PC-9 (cell line): Measurements from ENCODE around the gene MSI2. TPM values are rescaled to one million over a fixed set of nuclear protein-coding genes. Genes with fewer than 3 reads are reported as not detected.

Experiments
- BruUV-seq: library from RNA; stranded (reverse); fragments of 400-500 nt; replicated peaks from 2 replicates; lab custom pipeline; 2021; lab: Mats Ljungman, UMichigan
- CTCF ChIA-PET: fragments of 300-600 bp; sonication (Branson Sonifier 250); formaldehyde crosslinking; loops from one replicate; lab custom pipeline; 2022; ENCODE audit warnings: antibody characterized with exemption; lab: Charles Lee
- POLR2A ChIA-PET: fragments of 300-600 bp; sonication (Branson Sonifier 250); formaldehyde crosslinking; loops from one replicate; lab custom pipeline; 2022; ENCODE audit warnings: antibody characterized with exemption; ENCODE audit not compliant: unreplicated experiment; lab: Charles Lee
- DNase-seq, 2 experiments: peaks; one replicate each; pipeline versions ENCODE4 v3.0.0 to v3.0.0-alpha.2; 2015 to 2022; ENCODE audit warnings: mixed read lengths in 1 of 2
- H2AFZ ChIP-seq: fragments of 200-600 bp; sonication (generic); 2 replicates; pipeline ENCODE4 v1.8.1; 2017; ENCODE audit warnings: antibody characterized with exemption
- H3F3A ChIP-seq: fragments of 200-600 bp; sonication (generic); 2 replicates; pipeline ENCODE4 v1.8.1; 2017; ENCODE audit warnings: antibody characterized with exemption, mild to moderate bottlenecking, low read depth; ENCODE audit not compliant: insufficient read depth
- H3K27ac ChIP-seq: fragments of 200-600 bp; sonication (generic); 2 replicates; pipeline ENCODE4 v1.6.1; 2016; ENCODE audit warnings: mixed run types
- H3K27me3 ChIP-seq: fragments of 200-600 bp; sonication (generic); 2 replicates; pipeline ENCODE4 v1.6.1; 2016; ENCODE audit warnings: low read depth, mixed run types; ENCODE audit not compliant: insufficient read depth
- H3K36me3 ChIP-seq: fragments of 200-600 bp; sonication (generic); 2 replicates; pipeline ENCODE4 v1.6.1; 2016; ENCODE audit warnings: low read depth, mixed run types
- H3K4me1 ChIP-seq: fragments of 200-600 bp; sonication (generic); replicated peaks from 2 replicates; pipeline ENCODE4 v1.6.1; 2016; ENCODE audit warnings: mixed run types; ENCODE audit not compliant: insufficient read depth
- H3K4me2 ChIP-seq: fragments of 200-600 bp; sonication (generic); 2 replicates; pipeline ENCODE4 v1.6.1; 2017; ENCODE audit warnings: mixed run types
- H3K4me3 ChIP-seq: fragments of 200-600 bp; sonication (generic); 2 replicates; pipeline ENCODE4 v1.6.1; 2016; ENCODE audit warnings: mixed run types
- H3K79me2 ChIP-seq: fragments of 200-600 bp; sonication (generic); 2 replicates; pipeline ENCODE4 v1.6.1; 2017; ENCODE audit warnings: low read depth, mixed run types
- H3K9me2 ChIP-seq: fragments of 200-600 bp; sonication (generic); 2 replicates; pipeline ENCODE4 v1.8.1; 2017; ENCODE audit warnings: mild to moderate bottlenecking; ENCODE audit not compliant: insufficient read depth
- H3K9me3 ChIP-seq: fragments of 200-600 bp; sonication (generic); 2 replicates; pipeline ENCODE4 v1.8.1; 2016; ENCODE audit warnings: low read depth; ENCODE audit not compliant: insufficient read depth
- H4K20me1 ChIP-seq: fragments of 200-600 bp; sonication (generic); 2 replicates; pipeline ENCODE4 v1.8.1; 2017; ENCODE audit not compliant: insufficient read depth
- EZH2 ChIP-seq: fragments of 200-600 bp; sonication (generic); IDR thresholded peaks from 2 replicates; pipeline ENCODE4 v1.8.0; 2017; ENCODE audit warnings: antibody characterized with exemption, low read depth
- intact Hi-C: fragments of 100-400 bp; cut with micrococcal nuclease; formaldehyde crosslinking; loops from one replicate; pipeline ENCODE4 v1.10.0; 2022; ENCODE audit not compliant: unreplicated experiment
- total RNA-seq: library from RNA; stranded (reverse); gene quantifications from 2 replicates; pipeline ENCODE4 v1.2.3, GENCODE V29; 2021
- TF ChIP-seq, protein P1 (sequence below): fragments of 200-600 bp; sonication (generic); conservative IDR thresholded peaks from 2 replicates; pipeline ENCODE4 v1.6.1; 2017; ENCODE audit warnings: mixed run types, antibody characterized with exemption, mild to moderate bottlenecking, moderate library complexity

MSI2 gene
- total RNA-seq, 1 experiment from 2014 or later = 15.7 TPM

DNA sequence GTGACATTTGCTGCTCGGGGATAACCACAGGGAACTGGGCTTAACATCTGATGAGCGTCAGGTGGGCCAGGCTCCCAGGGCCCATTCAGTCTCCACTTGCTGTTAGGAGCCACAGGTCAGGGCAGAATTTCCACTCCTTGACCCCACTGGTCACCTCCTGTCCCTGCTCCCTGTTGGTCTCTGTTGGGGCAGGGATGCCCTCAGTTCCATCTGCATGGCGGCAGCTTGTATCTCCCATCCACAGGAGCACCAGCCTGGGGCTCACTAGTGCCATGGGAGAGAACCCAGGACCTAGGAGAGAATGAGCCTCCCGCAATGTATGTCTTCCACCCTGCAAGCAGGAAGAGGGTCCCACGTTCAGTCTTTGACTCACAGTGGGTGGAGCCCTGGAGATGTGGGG, 276.6 kb downstream of the MSI2 start:
- Histone ChIP-seq H3F3A (no peaks in the 10 kb centered on the region), H3K36me3 (no peaks in the 10 kb centered on the region), H3K9me2 (no peaks in the 10 kb centered on the region), H3K4me1 (no peaks in the 10 kb centered on the region), H3K9me3 (no peaks in the 10 kb centered on the region), H3K27ac (no peak overlapping the region), H3K4me2 (no peak overlapping the region), H3K27me3 (peaks cover 7% of the 10 kb centered on the region; the same call in 1 of the 2 replicates), H4K20me1 (no peaks in the 10 kb centered on the region), H3K79me2 (no peaks in the 10 kb centered on the region), H2AFZ (no peak overlapping the region), H3K4me3 (no peak overlapping the region)
- TF ChIP-seq, protein P1, sequence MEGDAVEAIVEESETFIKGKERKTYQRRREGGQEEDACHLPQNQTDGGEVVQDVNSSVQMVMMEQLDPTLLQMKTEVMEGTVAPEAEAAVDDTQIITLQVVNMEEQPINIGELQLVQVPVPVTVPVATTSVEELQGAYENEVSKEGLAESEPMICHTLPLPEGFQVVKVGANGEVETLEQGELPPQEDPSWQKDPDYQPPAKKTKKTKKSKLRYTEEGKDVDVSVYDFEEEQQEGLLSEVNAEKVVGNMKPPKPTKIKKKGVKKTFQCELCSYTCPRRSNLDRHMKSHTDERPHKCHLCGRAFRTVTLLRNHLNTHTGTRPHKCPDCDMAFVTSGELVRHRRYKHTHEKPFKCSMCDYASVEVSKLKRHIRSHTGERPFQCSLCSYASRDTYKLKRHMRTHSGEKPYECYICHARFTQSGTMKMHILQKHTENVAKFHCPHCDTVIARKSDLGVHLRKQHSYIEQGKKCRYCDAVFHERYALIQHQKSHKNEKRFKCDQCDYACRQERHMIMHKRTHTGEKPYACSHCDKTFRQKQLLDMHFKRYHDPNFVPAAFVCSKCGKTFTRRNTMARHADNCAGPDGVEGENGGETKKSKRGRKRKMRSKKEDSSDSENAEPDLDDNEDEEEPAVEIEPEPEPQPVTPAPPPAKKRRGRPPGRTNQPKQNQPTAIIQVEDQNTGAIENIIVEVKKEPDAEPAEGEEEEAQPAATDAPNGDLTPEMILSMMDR = no peak
- TF ChIP-seq EZH2 = no peak
- peak in 1 of 2 experiments; percentile 9 for DNase-seq
- no TSS peak for BruUV-seq
- intact Hi-C loops = no loop called here
- POLR2A ChIA-PET = no interaction called here
- CTCF ChIA-PET = no interaction called here

DNA sequence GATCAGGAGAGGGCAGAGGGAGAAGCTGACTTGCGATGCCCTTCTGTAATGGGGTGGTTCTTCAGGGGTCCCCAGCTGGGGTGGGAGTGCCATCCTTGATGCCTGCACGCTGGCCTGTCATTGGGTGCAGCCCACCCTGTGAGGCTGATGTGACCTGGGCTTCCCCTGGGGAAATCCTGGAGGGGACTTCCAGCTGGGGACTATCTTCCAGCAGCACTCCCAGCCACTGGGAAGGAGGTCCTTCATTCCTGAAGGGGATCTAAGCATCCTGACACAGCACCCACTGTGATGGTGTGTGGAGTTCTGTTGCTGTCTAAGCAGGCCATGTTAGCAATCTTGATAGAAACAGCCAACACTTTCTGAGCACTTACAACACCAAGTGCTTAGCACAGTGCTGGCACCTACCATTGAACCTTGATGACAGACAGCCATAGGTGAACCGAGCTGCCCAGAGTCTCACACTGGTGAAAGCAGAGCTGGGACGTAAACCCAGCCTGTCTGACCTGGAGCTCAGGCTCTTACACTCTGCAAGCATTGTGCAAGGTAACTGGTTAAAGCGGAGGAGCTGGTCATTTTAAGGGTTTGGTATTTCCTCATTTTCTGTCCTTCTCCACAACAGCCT, 277.5 kb downstream of the MSI2 start:
- Histone ChIP-seq H3K4me3 (no peak overlapping the region), H3K27me3 (peaks cover 7% of the 10 kb centered on the region; the same call in 1 of the 2 replicates), H3K36me3 (no peaks in the 10 kb centered on the region), H3K4me2 (no peak overlapping the region), H3K79me2 (no peaks in the 10 kb centered on the region), H3F3A (no peaks in the 10 kb centered on the region), H3K9me3 (no peaks in the 10 kb centered on the region), H4K20me1 (no peaks in the 10 kb centered on the region), H2AFZ (no peak overlapping the region), H3K4me1 (no peaks in the 10 kb centered on the region), H3K27ac (no peak overlapping the region), H3K9me2 (no peaks in the 10 kb centered on the region)
- intact Hi-C loops = no loop called here
- TF ChIP-seq, protein P1 = no peak
- no peak for TF ChIP-seq EZH2
- CTCF ChIA-PET = no interaction called here
- DNase-seq = peak in 1 of 2 experiments; percentile 35
- BruUV-seq = no TSS peak
- POLR2A ChIA-PET = no interaction called here

DNA sequence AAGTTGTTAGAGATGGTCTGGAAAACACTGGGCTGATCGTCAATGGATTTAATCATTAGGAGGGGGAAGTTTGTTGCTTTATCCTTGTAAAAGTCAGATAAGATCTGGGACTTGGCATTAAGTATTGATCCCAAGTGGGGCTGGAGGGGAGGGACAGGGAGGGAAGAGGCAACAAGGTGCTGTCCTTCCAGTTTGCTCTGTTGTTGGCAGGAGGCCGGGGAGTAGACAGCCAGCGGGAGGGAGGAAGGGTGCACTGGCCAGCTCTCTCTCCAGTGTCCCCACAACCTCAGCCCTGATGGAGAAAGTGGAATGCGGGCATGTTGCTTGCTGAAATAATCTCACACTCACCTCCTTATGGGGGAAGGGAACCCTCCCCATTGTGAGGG, 278.5 kb downstream of the MSI2 start:
- H3K4me3 ChIP-seq = no peak overlapping the region
- no peak for TF ChIP-seq EZH2
- TF ChIP-seq, protein P1 = no peak
- H3K4me2 ChIP-seq = no peak overlapping the region
- ChIA-PET POLR2A (no interaction called here), CTCF (no interaction called here)
- H3K4me1 ChIP-seq = no peaks in the 10 kb centered on the region
- peak in 1 of 2 experiments; percentile 13 for DNase-seq
- no peaks in the 10 kb centered on the region for H3K79me2 ChIP-seq
- no peaks in the 10 kb centered on the region for H4K20me1 ChIP-seq
- no peaks in the 10 kb centered on the region for H3K36me3 ChIP-seq
- intact Hi-C loops = no loop called here
- peaks cover 7% of the 10 kb centered on the region; the same call in 1 of the 2 replicates for H3K27me3 ChIP-seq
- H3F3A ChIP-seq = no peaks in the 10 kb centered on the region
- no TSS peak for BruUV-seq
- H3K9me2 ChIP-seq = no peaks in the 10 kb centered on the region
- no peaks in the 10 kb centered on the region for H3K9me3 ChIP-seq
- no peak overlapping the region for H3K27ac ChIP-seq
- no peak overlapping the region for H2AFZ ChIP-seq
